HG03460 (cell line): ENCODE measurements around the gene CLDN11.

ENCODE experiments used
- ATAC-seq: cut with Tn5 transposase; IDR thresholded peaks from one replicate; pipeline ENCODE4 v1.9.1; 2021; ENCODE audit not compliant: unreplicated experiment

CLDN11 gene

GRCh38 chr3:170418422-170419398 is at the start of gene CLDN11:
CLDN11 (plus strand) TSS chr3:170418868; CDS start chr3:170419067, 199 bp downstream.
- no peak for ATAC-seq

- no peak for ATAC-seq
Measured at GRCh38 chr3:170368921-170369320, 49.7 kb upstream of the CLDN11 start.

- no peak for ATAC-seq
Measured at GRCh38 chr3:170372190-170372879, 46.3 kb upstream of the CLDN11 start.

GRCh38 chr3:170383567-170383966 is 35.1 kb upstream of the CLDN11 start:
- no peak for ATAC-seq

GRCh38 chr3:170386468-170386867 is 32.2 kb upstream of the CLDN11 start:
- no peak for ATAC-seq

GRCh38 chr3:170387950-170388349 is 30.7 kb upstream of the CLDN11 start:
- ATAC-seq = no peak

GRCh38 chr3:170391108-170391507 is 27.6 kb upstream of the CLDN11 start:
- no peak for ATAC-seq

GRCh38 chr3:170397685-170398084 is 21.0 kb upstream of the CLDN11 start:
- no peak for ATAC-seq

- ATAC-seq = no peak
Measured at GRCh38 chr3:170405101-170405500, 13.6 kb upstream of the CLDN11 start.

- ATAC-seq = no peak
Measured at GRCh38 chr3:170410428-170411029, 8.1 kb upstream of the CLDN11 start.

- ATAC-seq = no peak
Measured at GRCh38 chr3:170413291-170413690, 5.4 kb upstream of the CLDN11 start.

- ATAC-seq = no peak
Measured at GRCh38 chr3:170414202-170414663, 4.4 kb upstream of the CLDN11 start.

GRCh38 chr3:170417090-170417489 is 1.6 kb upstream of the CLDN11 start:
- ATAC-seq = no peak

- ATAC-seq = no peak
Measured at GRCh38 chr3:170419557-170420087, 954 bp downstream of the CLDN11 start.

GRCh38 chr3:170420307-170420821 is 1.7 kb downstream of the CLDN11 start:
- no peak for ATAC-seq

GRCh38 chr3:170421111-170421641 is 2.5 kb downstream of the CLDN11 start:
- no peak for ATAC-seq

GRCh38 chr3:170421758-170422157 is 3.1 kb downstream of the CLDN11 start:
- ATAC-seq = no peak

GRCh38 chr3:170423001-170423615 is 4.4 kb downstream of the CLDN11 start:
- ATAC-seq = no peak

- ATAC-seq = no peak
Measured at GRCh38 chr3:170424879-170425278, 6.2 kb downstream of the CLDN11 start.

- ATAC-seq = no peak
Measured at GRCh38 chr3:170425491-170426239, 7.0 kb downstream of the CLDN11 start.
